ENCODE measurements around the gene WDR89.

- no peak for TF ChIP-seq POLR2A (IDR thresholded peaks at IDR 0.05)
- TF ChIP-seq, protein P1, sequence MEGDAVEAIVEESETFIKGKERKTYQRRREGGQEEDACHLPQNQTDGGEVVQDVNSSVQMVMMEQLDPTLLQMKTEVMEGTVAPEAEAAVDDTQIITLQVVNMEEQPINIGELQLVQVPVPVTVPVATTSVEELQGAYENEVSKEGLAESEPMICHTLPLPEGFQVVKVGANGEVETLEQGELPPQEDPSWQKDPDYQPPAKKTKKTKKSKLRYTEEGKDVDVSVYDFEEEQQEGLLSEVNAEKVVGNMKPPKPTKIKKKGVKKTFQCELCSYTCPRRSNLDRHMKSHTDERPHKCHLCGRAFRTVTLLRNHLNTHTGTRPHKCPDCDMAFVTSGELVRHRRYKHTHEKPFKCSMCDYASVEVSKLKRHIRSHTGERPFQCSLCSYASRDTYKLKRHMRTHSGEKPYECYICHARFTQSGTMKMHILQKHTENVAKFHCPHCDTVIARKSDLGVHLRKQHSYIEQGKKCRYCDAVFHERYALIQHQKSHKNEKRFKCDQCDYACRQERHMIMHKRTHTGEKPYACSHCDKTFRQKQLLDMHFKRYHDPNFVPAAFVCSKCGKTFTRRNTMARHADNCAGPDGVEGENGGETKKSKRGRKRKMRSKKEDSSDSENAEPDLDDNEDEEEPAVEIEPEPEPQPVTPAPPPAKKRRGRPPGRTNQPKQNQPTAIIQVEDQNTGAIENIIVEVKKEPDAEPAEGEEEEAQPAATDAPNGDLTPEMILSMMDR (IDR thresholded peaks at IDR 0.05) = no peak
Observed at GRCh38 chr14:63642229-63642611, 549 bp upstream of the WDR89 start.

All from body of pancreas (tissue), 4 donors.